Brain microvascular endothelial cell (primary cell): ENCODE data around the gene SCG5.

ENCODE experiments used
- DNase-seq: peaks from one replicate; pipeline ENCODE4 v3.0.0-alpha.2; 2020
- H3K27ac ChIP-seq: fragments of 250-450 bp; sonication (Bioruptor Pico); 2 replicates; pipeline ENCODE4 v1.5.1; 2020; ENCODE audit warnings: mild to moderate bottlenecking, moderate library complexity
- H3K27me3 ChIP-seq: fragments of 250-450 bp; sonication (Bioruptor Pico); replicated peaks from 2 replicates; pipeline ENCODE4 v1.5.1; 2020; ENCODE audit warnings: mild to moderate bottlenecking
- H3K36me3 ChIP-seq: fragments of 250-450 bp; sonication (Bioruptor Pico); replicated peaks from 2 replicates; pipeline ENCODE4 v1.5.1; 2020; ENCODE audit warnings: mild to moderate bottlenecking
- H3K4me3 ChIP-seq: 2 replicates; pipeline ENCODE4 v1.5.1; 2011; ENCODE audit warnings: low read depth, mild to moderate bottlenecking, control low read depth, low read length, moderate library complexity
- in situ Hi-C: cut with HindIII; loops from 2 replicates; pipeline ENCODE4 v1.10.0; 2017; ENCODE audit warnings: low sequenced_read_pairs, low pct_ligation_motif_present
- TF ChIP-seq, protein P1 (sequence below): IDR thresholded peaks from 2 replicates; pipeline ENCODE4 v1.5.1; 2011; ENCODE audit warnings: low read depth, mild to moderate bottlenecking, moderate library complexity, low read length, control low read depth, inconsistent platforms; ENCODE audit errors: missing control alignments

The SCG5 gene

DNA sequence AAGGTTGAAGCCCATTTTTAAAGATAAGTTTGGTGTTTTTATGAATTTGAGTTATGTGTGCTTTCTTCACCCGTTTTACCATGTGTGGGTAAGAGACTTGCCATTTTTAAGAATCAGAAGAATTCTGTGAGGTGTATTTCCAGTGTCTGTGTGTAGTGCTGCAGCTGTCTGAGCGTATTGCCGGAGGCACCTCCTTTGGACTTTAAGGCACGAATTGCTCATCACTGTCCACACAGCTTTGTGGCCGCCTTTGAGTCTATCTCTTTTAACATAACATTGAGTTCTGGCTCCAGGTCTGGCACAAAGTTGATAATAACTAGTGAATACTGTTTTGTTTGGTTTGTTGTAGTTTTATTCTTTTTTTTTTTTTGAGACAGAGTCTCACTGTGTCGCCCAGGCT is 25.8 kb downstream of the SCG5 start:
- Histone ChIP-seq H3K27ac (no peak overlapping the region), H3K36me3 (no peaks in the 10 kb centered on the region), H3K4me3 (no peak overlapping the region), H3K27me3 (no peaks in the 10 kb centered on the region)
- in situ Hi-C loops = loop anchor here (10.0 to 25.0 kb wide), 3 partner anchors 145 to 470 kb away; no protein-coding TSS in a partner anchor
- TF ChIP-seq, protein P1, sequence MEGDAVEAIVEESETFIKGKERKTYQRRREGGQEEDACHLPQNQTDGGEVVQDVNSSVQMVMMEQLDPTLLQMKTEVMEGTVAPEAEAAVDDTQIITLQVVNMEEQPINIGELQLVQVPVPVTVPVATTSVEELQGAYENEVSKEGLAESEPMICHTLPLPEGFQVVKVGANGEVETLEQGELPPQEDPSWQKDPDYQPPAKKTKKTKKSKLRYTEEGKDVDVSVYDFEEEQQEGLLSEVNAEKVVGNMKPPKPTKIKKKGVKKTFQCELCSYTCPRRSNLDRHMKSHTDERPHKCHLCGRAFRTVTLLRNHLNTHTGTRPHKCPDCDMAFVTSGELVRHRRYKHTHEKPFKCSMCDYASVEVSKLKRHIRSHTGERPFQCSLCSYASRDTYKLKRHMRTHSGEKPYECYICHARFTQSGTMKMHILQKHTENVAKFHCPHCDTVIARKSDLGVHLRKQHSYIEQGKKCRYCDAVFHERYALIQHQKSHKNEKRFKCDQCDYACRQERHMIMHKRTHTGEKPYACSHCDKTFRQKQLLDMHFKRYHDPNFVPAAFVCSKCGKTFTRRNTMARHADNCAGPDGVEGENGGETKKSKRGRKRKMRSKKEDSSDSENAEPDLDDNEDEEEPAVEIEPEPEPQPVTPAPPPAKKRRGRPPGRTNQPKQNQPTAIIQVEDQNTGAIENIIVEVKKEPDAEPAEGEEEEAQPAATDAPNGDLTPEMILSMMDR = no peak
- no peak for DNase-seq

DNA sequence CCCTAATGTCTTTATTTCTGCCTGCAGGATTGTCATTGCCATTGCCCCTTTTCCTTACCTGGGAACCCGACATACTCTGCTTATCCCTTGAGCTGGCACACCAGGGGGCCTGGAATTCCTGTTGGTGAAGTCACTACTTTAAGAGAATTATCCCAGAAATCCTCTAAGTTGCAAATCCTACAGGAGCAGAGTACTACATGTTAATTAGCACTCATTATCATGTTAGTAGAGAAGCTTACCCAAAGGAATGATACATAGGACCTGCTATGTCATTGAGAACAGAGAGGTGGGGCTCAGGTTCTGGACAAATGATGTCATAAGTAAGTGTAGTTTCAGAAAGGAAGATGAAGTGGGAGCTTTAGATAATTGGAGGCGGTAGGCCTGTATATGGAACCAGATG is 27.4 kb downstream of the SCG5 start:
- TF ChIP-seq, protein P1 = no peak
- Histone ChIP-seq H3K36me3 (no peaks in the 10 kb centered on the region), H3K27me3 (no peaks in the 10 kb centered on the region), H3K27ac (no peak overlapping the region), H3K4me3 (no peak overlapping the region)
- in situ Hi-C loops = loop anchor here (10.0 to 25.0 kb wide), 3 partner anchors 143 to 468 kb away; no protein-coding TSS in a partner anchor
- DNase-seq = no peak

DNA sequence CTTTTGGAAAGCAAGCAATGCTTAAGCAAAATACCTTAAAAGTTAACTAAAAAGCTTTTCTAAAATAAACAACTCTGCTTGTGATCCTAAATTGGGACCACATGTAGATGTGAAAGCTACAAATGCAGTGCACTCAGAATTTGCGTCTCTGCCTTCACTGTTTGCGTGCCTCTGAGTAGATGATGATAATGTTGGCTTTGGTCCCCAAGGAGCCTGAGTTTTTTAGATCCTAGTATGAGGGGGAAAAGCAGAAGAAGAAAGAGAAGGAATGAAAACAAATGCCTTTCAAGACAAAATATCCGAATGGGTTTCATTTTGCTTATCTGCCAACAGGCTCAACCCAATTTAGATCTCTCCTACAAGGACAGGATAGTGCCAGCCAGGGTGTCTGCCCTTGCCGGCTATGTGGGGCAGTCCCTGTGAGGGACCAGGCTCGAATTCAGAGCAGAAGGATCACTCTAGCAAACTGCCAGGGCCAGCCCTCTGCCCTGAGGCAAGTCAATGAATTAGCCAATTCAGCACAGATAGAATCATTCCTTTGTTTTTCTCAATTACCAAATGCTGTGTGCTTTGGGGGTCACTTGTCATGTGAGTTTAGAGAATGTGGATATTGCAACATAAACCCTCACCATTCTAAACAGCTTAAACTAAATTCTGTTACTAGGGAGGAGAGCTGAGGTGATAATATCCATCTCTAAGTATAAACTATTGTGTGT is 28.5 kb downstream of the SCG5 start:
- Histone ChIP-seq H3K27ac (no peak overlapping the region), H3K36me3 (no peaks in the 10 kb centered on the region), H3K27me3 (no peaks in the 10 kb centered on the region), H3K4me3 (no peak overlapping the region)
- TF ChIP-seq, protein P1 = no peak
- DNase-seq = no peak
- in situ Hi-C loops = loop anchor here (10.0 to 25.0 kb wide), 3 partner anchors 142 to 467 kb away; no protein-coding TSS in a partner anchor

DNA sequence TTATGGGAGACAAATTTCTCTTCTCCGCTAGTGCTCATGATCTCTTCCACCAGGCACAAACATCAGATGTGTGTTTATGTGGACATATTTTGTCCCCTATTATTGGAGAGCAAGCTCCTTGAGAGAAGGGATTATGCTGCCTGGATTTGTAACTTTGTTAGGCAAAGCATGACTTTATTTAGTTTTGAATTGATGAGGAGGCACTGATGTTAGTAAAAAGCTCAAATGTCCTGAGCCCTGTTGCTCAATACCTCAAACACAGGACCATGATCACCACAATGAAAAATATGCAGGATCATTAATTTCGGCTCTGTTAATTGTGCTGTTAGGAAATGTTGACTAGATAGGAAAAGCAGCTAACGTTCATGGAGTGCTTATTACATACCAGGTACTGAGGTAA is 29.1 kb downstream of the SCG5 start:
- Histone ChIP-seq H3K27ac (no peak overlapping the region), H3K27me3 (no peaks in the 10 kb centered on the region), H3K36me3 (no peaks in the 10 kb centered on the region), H3K4me3 (no peak overlapping the region)
- in situ Hi-C loops = loop anchor here (25.0 kb wide), 2 partner anchors 142 to 467 kb away; no protein-coding TSS in a partner anchor
- DNase-seq = no peak
- TF ChIP-seq, protein P1 = no peak

DNA sequence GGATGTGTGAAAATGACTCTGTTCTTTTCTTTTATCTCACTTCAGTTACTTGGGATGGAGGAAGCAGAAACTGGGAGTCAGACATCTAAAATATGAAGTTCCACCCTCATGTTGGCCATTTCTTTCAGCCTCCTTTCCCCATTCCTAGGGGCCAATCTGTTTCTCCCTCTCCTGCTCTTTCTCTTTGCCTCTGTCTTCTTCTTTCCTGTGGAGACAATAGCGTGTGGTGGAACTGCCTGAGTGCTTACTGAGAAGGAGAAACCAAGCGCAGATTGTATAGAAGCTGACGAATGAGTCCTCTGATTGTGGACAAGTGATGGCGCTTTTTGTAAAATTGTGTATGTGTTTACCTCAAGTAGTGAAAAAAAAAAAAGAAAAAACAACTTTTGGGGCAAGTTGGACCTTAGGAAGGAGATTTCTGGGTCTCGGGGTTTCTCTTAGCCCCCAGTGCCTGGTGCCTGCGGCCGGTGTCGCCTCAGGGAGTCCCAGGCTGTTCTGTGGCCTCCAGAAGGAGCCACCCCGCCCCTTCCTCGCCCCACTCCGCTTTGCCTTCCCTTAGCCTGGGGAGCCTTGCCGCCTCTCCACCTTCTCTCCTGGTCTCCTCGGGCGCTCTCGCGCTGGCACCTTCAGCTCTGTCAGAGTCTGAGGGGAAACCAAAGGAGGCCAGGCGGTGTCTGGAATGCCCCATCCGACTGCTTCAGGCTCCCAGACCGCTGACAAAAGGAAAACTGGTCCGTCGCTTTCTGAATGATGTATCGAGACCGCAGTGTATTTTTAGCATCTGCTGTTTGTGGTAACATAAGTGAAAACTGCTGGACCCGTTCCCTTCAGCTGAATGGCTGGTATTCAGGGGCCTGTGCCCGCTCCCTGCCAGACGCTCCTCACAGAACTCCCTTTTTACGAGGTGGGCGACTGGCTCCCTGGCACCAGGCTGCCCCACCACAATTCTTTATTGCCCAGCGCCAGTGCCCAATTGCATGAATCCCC is 30.1 kb downstream of the SCG5 start:
- Histone ChIP-seq H3K4me3 (no peak overlapping the region), H3K27me3 (no peaks in the 10 kb centered on the region), H3K36me3 (no peaks in the 10 kb centered on the region), H3K27ac (no peak overlapping the region)
- TF ChIP-seq, protein P1 = no peak
- peak; percentile 47 for DNase-seq
- in situ Hi-C loops = loop anchor here (25.0 kb wide), 2 partner anchors 141 to 466 kb away; no protein-coding TSS in a partner anchor
